HG03064 (cell line): Measurements from ENCODE around the gene ZNF101.

ENCODE experiments used
- ATAC-seq: cut with Tn5 transposase; IDR thresholded peaks from one replicate; pipeline ENCODE4 v1.9.1; 2021; ENCODE audit warnings: low read depth; ENCODE audit not compliant: unreplicated experiment

The ZNF101 gene

DNA sequence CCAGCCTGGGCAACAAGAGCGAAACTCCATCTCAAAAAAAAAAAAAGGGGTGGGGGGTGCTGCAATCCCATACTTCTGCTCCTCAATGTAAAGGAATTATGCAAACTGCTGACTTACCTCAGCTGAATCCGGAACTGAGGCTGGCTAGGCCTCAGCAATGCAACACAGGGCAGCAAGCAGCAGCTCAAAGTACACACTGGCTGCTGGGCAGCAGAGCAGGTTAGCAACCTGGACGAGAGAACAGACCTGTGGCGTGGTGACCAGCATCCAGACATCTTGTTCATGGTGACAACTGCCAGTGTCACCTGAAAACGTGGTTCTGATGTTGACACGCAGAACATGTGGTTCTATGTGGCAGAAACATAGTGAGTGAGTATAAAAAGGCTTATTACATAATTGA is 36.2 kb downstream of the ZNF101 start:
- ATAC-seq, result no peak

DNA sequence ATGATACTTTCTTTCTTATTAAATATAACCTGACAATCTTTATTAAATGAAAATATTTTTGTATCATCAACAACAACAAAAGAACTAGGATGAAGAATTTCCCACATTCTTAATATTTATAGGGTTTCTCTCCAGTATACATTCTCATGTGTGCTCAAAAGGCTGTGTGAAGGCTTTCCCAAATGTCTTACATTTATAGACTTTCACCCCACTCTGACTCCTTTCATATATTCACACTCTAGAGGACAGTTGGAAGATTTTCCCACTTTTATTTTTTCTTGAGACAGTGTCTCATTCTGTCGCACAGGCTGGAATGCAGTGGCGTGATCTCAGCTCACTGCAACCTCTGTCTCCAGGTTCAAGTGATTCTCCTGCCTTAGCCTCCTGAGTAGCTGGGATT is 41.9 kb downstream of the ZNF101 start:
- ATAC-seq, result no peak

DNA sequence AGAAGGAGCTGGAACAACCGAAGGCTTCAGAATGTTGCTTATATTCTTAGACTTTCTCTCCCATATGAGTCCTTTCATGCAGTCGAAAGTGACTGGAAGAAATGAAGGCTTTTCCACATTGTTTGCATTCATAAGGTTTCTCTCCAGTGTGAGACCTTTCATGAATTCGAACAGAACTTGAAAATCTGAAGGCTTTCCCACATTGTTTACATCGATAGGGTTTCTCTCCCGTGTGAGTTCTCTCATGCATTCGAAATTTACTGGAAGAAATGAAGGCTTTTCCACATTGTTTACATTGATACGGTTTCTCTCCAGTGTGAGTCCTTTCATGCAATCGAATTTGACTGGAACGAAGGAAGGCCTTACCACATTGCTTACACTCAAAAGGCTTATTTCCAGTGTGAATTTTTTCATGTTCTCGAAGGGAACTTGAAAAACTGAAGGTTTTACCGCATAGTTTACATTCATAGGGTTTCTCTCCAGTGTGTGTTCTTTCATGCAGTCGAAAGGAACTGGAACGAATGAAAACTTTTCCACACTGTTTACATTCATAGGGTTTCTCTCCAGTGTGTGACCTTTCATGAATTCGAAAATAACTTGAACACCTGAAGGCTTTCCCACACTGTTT is 42.8 kb downstream of the ZNF101 start:
- ATAC-seq, result no peak

DNA sequence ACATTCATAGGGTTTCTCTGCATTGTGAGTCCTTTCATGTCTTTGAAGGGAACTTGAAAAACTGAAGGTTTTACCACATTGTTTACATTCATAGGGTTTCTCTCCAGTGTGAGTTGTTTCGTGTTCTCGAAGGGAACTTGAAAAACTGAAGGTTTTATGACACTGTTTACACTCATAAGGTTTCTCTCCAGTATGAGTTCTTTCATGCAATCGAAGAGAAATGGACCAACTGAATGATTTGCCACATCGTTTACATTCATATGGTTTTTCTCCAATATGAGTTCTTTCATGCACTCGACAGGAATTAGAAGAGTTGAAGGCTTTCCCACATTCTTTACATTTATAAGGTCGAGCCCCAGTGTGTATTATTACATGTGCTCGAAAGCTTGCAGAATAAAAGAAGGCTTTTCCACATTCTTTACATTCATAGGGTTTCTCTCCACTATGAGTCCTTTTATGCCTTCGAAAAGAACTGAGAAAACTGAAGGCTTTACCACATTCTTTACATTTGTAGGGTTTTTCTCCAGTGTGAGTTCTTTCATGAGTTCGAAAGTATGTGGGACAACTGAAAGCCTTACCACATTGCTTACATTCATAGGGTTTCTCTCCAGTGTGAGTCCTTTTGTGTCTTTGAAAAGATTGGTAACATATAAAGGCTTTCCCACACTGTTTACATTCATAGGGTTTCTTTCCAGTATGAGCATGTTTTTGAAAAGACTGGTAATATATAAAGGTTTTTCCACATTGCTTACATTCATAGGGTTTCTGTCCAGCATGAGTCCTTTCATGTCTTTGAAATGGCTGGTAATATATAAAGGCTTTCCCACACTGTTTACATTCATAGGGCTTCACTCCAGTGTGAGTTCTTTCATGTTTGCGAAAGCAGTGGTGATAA is 43.5 kb downstream of the ZNF101 start:
- no peak for ATAC-seq

DNA sequence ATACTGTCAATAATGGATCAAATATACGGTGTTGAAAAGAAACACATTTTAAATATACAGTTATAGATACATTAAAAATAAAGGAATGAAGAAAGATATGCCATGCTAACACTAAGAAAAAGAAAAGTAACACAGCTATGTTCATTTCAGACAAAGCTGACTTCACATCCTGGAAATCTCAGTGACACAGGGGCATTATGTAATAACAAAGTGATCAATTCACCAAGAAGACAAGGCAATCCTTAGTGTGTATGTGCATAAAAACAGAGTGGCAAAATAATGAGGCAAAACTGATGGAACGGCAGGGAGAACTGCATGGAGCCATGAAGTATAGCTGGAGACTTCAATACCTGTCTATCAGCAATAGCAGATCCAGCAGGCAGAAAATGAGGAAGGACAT is 51.2 kb downstream of the ZNF101 start:
- no peak for ATAC-seq

DNA sequence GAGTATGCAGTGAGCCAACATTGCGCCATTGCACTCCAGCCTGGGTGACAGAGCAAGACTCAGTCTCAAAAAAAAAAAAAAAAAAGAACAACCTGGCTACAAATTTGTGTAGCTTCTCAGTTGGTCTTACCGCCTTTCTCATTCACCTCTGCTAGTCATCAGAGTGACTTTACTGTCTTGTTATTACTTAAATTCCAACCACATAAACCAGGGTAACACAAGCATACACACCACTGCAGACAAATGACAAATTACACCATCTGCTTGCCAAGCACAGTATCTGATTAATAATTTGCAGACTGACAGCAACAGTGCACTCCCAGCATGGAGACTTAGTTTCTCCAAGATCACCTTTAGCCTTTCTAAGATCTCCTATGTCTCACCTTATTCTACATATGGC is 53.3 kb downstream of the ZNF101 start:
- no peak for ATAC-seq

DNA sequence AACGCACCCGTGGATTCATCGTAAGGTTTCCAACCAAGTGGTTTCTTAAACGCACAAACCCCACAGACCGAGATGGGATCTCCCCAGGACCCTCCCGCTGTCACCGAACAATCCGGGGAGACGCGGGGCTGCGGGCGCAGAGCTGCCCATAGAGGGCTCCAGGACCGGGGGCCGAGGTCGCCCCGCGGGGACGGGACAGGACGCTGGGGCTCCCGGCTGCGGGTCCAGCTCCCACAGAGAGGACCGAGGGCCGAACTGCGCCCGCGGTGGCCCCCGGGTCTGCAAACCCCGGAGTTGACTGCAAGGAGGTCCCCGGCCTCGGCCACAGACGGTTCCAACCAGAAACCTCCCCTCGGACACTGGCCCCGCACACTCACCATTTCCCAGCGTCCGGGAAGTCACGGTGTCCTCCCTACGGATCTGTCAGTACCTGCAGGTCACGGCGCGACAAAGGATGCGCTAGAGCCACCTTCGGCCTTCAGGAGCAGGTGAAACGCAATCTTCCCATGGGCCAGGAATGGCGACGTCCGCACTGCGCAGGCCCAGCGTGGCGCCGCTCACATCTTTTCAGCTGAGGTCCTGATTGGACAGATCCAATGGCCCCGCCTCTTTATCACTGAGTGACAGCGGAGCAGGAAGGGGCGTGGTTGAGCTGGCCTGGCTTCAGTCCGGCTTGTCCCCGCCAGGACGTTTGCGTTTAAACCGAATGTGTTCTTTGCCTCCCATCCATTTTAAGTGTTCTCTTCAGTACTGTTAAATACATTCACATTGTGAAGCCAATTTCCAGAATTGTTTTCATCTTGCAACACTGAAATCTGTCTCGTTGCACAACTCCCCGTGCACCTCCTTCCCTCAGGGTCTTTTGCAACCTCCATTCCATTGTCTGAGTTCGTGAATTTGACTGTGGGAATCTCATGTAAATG is 64.2 kb downstream of the ZNF101 start, which contains the start of gene ZNF14:
Gene ZNF14, minus strand, starts transcription at position 534 of the 923 bp plus-strand sequence. Its CDS starts 154 bp downstream, at position 380.
- ATAC-seq, result peak; percentile 97
